Vagina (tissue), 2 donors: Measurements from ENCODE around the gene ARHGAP24.

Experiments
- CTCF ChIP-seq, 3 experiments: fragments of 450-650 bp in 2 of 3; fragments of 200-600 bp in 1 of 3; sonication (generic) in 1 of 3; IDR thresholded peaks; one replicate each; pipeline ENCODE4 v1.5.1; 2017 to 2019; ENCODE audit warnings: antibody characterized with exemption in 3 of 3, mild to moderate bottlenecking in 2 of 3, moderate library complexity in 2 of 3
- POLR2A ChIP-seq, 2 donors: fragments of 450-650 bp; IDR thresholded peaks; one replicate each; pipeline ENCODE4 v1.6.1; 2017; ENCODE audit warnings: antibody characterized with exemption in 2 of 2, mild to moderate bottlenecking in 2 of 2, moderate library complexity in 2 of 2

- TF ChIP-seq POLR2A (IDR thresholded peaks at IDR 0.05) (no peak), CTCF (IDR thresholded peaks at IDR 0.05) (no peak)
These were observed 457.7 kb downstream of the ARHGAP24 start for GRCh38 chr4:85932500-85933290.
